GM18508 (cell line): ENCODE measurements around the gene DDX23.

Experiments used
- ATAC-seq: cut with Tn5 transposase; IDR thresholded peaks from one replicate; pipeline ENCODE4 v1.9.1; 2021; ENCODE audit warnings: moderate number of reproducible peaks; ENCODE audit not compliant: insufficient read depth, unreplicated experiment

Gene DDX23

DNA sequence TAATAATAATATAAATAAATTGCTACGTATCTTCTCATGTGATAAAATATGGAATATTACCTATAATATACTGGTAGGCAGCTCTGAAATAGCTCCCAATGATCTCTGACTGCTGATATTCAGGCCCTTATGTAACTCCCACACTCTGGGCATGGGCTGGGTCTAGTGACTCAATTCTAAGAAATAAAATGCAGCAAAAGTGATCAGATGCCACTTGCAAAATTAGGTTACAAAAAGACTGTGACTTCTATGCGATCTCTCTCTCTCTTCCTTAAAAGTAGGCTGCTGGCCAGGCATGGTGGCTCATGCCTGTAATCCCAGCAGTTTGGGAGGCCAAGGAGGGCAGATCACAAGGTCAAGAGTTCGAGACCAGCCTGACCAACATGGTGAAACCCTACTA is 44.0 kb downstream of the DDX23 start:
- no peak for ATAC-seq

DNA sequence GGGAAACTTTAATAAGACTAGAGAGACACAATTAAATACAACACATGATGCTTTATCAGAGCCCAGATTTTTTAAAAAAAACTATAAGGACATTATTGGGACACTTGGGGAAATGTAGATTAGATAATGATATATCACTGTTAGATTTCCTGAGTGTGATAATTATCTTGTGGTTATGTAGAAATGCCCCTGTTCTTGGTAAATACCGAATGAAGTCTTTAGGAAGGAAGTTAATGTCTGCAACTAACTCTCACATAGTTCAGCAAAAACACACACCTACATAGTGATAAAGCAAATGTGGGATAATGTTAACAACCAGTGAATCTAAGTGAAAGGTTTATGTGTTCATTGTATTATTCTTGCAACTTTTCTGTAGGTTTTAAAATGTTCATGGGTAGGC is 48.3 kb downstream of the DDX23 start:
- no peak for ATAC-seq

- no peak for ATAC-seq
These were observed 51.0 kb downstream of the DDX23 start for GRCh38 chr12:48800971-48801370.

DNA sequence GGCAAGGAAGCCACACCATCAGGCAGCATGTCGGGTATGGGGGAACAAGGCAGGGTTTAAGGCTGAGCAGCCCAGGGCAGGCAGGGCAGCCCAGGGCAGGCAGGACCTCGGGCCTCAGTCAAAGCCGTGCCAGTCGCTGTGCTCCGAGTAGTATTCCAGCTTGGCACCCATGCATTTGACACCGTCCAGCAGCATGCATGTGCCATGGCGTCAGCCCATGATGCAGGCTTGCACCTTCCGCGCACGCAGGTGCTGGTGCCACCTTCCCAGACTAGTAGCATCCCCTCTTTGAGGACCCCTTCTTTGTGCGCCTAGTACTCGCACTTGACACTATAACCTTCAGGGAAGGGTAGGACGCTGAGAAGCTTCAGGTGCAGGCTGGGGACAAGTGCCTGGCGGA is 51.5 kb downstream of the DDX23 start:
- no peak for ATAC-seq

GRCh38 chr12:48796976-48797375 is 55.0 kb downstream of the DDX23 start:
- no peak for ATAC-seq

DNA sequence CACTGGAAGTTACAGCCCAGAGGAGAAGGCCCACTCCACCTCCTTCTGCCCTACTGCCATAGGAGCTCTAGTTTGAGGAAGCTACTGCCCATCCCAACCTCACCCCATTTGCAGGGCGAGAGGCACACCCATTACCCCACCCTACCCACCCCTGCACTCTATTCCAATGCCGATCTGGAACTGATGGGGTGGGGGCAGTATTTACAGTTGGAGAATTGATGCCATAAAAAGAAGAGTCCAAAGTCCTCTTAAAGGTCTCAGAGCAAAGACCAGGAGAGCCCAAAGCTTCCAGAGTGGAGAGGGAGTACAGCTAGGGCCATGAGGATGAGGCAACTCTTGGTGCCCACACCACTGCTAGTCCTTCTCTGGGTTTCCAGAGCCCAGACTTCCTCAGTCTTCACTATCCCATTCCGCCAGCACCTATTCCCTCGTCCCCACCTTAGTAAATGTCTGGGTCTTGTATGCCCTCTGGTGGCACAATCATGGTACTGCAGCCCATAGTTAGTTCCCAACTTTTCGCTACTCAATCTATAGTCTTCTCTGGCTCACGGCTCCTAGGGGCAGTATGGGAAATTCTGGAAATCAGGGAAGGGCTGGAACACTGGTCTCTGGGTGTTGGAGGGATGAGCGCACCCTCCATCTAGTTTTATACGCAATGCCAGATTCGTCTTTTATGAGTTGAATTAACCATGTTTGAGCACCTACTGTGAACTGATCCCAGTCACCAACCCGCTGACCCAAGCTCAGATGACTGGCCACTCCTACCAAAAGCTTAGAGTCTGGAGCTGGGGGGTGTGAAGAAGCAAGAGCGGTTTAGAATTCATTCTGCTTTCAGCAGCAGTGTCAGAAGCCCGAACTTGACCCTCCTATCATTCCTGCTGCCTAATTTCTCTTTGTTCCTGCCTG is 56.2 kb downstream of the DDX23 start:
- ATAC-seq = no peak

GRCh38 chr12:48794870-48795269 is 57.1 kb downstream of the DDX23 start:
- ATAC-seq = no peak

- no peak for ATAC-seq
These were observed 58.3 kb downstream of the DDX23 start for GRCh38 chr12:48793696-48794095.

DNA sequence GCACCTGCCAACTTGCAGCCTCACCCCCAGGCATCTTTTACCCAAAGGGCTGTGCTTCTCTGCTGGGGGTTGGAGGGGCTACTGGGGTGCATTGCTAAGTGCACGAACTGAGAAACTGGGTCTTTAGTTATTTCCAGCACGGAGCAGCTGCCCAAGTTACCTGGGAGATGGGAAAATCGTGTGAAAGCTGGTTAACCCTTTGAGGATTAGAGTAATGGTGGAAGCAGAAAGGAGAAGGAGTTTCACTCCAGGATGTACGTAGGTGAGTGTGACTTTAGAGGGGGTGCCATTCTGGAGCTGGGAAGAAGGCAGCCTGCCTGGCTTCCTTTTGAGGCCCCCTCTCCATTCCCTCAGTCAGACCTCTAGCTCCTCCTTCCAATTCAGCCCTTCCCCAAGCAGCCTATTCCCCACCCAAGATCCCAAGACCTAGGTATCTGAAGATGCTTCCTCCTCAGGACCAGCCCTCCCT is 62.1 kb downstream of the DDX23 start:
- no peak for ATAC-seq

- ATAC-seq = no peak
These were observed 62.8 kb downstream of the DDX23 start, which contains the start of gene ADCY6 for GRCh38 chr12:48788854-48789775. Gene ADCY6, minus strand, starts transcription at chr12:48789089. Its CDS starts 5,655 bp downstream, at chr12:48783434.

DNA sequence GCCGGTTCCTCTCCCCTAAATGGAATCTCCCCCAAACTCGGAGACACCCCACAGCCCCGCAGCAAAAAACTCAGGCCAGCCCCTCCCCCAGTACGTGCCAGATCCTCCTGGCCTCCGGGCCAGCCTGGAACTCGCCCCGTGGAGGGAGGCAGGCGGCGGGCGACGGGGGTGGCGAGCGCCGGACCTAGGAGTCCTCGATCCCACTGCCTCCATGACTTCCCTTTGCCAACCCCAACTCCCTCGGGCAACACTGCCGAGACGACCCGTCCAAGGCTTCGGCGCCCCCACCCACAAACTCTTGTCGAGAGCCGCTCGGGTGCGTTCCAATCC is 63.5 kb downstream of the DDX23 start:
- ATAC-seq = no peak

DNA sequence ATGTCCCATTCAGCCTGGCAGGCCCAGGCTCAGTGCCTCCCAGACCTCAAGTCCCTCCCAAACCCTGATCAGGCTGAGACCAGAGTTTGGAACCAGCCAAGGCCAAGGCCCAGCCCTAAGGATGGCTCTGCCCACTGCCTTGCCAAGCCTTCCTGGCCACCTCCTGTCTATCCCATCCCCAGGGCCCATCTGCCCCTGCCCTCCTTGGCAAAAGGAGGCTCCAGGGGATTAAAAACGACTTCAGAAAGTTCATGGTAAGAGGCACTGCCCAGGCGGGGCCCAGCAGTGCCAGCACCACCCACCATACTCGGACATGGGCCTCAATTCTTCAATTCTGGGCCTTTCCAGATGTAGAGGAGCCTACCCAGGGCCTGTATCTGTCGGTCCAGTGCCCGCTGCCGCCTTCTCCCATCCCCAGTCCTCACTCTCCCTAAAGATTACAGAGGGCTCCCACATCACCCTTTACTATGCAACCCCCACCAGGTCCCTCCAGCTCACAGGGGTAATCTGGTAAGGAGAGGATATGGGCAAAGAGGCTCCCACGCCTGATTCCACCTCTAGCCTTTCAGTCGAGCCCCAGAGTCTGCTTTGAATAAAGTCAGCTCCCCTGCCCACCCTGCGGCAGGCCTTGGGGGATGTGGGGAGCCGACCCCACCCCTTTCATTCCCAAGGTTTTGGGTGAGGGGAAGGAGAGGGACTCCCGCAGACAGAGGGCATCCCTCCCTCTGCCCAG is 64.0 kb downstream of the DDX23 start:
- ATAC-seq = no peak

DNA sequence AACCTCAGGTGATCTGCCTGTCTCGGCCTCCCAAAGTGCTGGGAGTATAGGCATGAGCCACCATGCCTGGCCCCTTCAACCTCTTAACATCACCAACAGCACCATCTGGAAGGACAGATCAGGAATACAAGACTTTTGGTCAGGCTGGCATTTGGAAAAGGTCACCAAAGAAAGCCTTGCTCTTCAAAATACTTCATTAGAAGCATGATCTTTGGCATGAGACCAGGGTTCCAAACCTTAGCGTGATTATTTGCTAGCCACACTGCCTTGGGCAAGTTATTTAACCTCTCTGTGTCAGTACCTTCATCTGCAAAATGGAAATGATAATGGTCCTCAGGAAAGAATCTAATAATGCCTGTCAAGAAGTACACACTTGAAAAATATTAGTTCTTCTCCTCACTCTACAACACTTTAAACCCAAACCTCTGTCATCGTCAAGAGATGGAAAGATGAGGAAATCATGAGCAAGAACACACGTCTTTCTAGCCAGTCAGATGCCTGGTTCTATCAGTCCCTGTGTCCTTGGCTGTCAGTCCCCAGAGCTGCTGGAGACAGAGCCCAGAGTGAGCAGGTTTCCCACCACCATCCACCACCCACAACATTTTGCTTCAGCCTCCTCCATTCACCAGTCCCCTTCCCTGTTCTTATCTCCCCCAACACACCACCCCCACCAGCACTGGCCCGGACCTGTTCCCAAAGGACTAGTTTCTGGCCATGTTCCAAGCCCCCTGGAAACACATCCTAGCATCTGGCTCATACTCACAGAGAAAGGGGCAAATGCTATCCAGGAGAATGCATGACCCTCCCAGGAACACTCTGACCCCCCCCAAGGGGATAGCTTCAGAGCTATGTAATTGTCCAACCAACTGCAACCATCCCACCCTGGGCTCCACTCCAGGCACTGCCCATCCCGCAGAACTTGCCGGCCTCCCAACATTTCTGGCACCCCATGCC is 65.1 kb downstream of the DDX23 start:
- ATAC-seq = no peak

GRCh38 chr12:48783432-48783831 is 68.5 kb downstream of the DDX23 start:
- no peak for ATAC-seq

DNA sequence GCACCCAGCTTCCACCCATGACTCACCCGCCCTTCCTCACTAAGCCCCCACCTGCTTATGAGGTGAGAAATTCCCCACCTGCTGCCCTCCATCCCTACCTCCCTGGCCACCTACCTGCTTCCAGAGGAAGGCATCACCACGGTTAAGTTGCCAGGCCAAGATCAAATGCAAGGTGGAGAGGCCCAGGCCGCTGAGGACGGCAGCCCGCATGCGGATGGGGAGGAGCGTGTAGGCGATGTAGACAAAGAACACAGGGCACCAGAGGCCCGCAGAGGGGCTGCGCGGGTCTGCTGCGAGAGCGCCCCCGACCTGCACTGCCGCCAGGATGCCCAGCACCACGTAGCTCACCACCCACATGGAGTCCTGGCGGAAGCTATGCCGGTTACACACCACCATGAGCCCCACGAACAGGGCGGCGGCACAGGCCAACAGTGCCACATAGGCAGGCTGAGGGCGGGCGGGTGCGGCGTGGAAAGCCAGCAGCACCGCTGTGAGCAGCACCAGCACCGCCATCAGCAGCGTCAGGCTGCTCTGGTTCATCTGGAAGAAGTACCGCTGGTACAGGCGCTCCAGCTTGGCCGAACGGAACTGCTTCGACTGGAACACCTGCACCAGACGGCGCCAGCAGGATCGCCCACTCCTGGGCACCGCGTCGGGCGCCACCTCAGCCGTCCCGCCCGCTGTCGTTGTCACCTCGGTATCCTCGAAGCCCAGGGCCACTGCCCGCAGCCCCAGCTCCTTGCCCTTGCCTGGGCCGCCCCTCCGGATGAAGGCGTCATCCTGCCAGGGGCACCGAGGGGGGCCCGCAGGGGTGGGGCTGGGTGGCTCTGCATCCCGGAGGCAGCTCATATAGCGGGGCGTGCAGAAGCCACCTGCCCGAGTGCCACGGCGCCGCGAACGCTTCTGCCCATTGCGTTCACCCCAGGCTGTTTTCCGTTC is 69.2 kb downstream of the DDX23 start:
- no peak for ATAC-seq

DNA sequence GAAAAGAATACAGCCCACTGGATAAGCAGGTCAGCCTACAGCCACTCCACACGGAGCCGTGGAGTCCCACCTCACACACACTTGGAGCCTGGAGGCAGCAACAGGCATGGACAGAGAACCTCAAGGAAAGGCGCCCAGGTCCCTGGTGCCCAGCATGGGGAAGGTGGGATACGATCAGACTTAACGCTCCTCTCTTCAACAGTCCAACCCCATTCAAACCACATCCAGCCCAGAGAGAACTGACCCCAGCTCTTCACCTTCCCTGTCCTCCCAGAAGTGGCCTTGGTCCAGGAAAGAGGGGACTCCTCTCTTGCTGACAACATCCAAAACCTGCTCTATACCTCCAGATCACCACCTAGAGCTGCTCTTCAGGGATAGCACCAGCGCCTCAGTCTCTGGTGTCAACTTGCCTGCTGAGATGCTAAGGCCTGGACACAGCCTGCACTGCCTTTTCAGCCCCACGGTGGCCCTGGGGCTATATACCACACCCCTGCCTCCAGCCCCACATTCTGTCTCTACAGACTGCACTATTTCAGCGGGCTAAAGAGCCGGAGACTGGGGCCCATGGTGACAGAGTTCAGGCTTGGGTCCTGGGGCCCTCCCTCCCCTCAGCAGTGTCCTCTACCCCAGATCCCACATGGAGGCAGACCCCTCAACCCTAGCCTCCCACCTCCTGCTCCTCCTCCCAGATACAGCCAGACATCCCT is 70.1 kb downstream of the DDX23 start:
- ATAC-seq = no peak

DNA sequence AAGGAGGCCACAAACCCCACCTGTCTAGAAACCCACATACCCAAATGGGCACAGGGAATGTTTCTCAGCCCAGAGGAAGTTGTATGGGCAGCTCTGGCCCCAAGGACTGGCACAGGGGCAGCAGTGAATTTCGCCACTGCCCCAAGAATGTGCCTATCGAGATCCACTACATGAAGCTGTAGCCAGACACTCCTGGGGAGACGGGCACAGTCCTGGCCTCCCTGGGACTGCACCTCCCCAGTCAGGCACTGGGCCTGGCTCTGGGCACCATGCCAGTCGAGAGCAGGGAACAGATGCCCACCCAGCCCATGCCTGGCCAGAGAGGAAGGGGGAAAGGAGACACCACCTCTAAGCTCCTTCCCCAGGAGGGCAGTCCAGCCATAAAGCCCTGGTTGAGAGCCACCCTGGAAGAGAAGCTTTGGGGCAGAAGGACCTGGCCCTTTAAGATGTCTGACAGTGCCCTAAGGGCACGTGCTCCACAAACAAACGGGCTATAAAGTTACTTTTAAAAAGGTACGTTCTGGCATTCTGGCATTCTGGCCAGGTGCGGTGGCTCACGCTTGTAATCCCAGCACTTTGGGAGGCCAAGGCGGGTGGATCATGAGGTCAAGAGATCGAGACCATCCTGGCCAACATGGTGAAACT is 71.5 kb downstream of the DDX23 start:
- no peak for ATAC-seq
